Activated CD4-positive, CD25-positive, alpha-beta regulatory T cell (primary cell): Measurements from ENCODE around the gene OR2L8.

ENCODE experiments used
- DNase-seq, 4 experiments: peaks; one replicate each; lab custom pipeline; 2025; lab: John Stamatoyannopoulos, UW

OR2L8 gene

DNA sequence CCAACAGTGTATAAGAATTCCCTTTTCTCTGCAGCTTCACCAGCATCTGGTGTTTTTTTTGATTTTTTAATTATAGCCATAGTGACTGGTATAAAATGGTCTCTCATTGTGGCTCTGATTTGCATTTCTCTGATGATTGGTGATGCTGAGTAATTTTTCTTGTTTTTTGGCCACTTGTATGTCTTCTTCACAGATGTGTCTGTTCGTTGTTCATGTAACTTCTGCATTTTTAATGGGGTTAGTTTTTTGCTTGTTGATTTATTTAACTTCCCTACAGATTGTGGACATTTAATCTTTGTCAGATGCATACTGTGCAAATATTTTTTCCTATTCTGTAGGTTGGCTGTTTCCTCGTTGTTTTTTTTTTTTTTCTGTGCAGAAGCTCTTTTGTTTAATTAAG lies 44.3 kb downstream of the OR2L8 start:
- DNase-seq = no peak

- no peak for DNase-seq
Measured at GRCh38 chr1:247998811-247999210, 50.2 kb downstream of the OR2L8 start.
